PC-9 (cell line): ENCODE measurements around the gene NEURL2.

Source experiments
- CTCF ChIP-seq: fragments of 200-600 bp; sonication (generic); conservative IDR thresholded peaks from 2 replicates; pipeline ENCODE4 v1.6.1; 2017; ENCODE audit warnings: mixed run types, antibody characterized with exemption, mild to moderate bottlenecking, moderate library complexity
- EZH2 ChIP-seq: fragments of 200-600 bp; sonication (generic); IDR thresholded peaks from 2 replicates; pipeline ENCODE4 v1.8.0; 2017; ENCODE audit warnings: antibody characterized with exemption, low read depth

GRCh38 chr20:45853484-45853883, 37.5 kb downstream of the NEURL2 start:
- TF ChIP-seq CTCF: no peak
- TF ChIP-seq EZH2: no peak
